Fibroblast of skin of back (primary cell): ENCODE results near the gene MYBBP1A.

Source experiments
- DNase-seq: peaks from one replicate; pipeline ENCODE4 v3.0.0-alpha.2; 2013

Gene MYBBP1A

GRCh38 chr17:4515501-4515900 lies 39.7 kb downstream of the MYBBP1A start:
- DNase-seq: no peak

DNA sequence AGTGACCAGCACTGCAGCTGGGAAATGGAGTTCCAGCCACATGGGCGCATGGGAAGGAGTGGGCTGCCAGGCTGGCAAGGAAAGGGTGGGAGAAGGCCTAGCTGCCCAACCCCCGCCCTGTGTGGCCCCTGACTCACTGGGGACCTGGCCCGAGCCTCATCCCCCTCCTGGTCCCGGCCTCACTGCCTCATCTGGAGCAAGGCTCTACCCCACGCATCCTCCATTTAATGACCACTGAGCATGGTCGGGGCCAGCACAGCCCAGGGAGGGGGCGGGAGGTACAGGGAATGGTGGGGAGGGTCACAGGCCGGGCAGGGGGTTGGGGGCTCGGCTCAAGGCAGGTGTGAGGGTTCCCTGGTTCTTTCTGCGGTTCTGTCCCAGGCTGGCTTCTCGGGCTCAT lies 40.4 kb downstream of the MYBBP1A start:
- no peak for DNase-seq

DNA sequence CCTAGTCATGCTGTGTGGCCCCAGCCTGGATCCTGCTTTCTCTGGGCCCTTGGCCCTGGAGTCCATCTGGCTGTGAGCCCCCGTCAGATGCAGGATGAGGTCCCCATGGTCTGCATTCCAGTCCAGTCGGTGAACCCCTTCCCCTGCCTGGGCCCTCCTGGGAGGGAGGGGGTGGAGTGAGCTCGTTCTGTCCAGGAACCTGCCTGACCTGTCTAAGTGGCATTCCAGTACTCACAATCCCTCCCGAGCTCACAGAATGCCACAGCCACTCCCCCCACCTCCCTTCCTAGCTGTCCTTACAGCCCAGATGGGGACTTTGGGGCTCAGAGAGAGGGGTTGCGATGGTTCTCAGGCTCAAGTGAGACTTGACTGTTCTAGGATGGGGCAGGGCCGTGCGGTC lies 41.0 kb downstream of the MYBBP1A start:
- DNase-seq: no peak

- DNase-seq: no peak
Observed at GRCh38 chr17:4513113-4514032, 41.8 kb downstream of the MYBBP1A start.

DNA sequence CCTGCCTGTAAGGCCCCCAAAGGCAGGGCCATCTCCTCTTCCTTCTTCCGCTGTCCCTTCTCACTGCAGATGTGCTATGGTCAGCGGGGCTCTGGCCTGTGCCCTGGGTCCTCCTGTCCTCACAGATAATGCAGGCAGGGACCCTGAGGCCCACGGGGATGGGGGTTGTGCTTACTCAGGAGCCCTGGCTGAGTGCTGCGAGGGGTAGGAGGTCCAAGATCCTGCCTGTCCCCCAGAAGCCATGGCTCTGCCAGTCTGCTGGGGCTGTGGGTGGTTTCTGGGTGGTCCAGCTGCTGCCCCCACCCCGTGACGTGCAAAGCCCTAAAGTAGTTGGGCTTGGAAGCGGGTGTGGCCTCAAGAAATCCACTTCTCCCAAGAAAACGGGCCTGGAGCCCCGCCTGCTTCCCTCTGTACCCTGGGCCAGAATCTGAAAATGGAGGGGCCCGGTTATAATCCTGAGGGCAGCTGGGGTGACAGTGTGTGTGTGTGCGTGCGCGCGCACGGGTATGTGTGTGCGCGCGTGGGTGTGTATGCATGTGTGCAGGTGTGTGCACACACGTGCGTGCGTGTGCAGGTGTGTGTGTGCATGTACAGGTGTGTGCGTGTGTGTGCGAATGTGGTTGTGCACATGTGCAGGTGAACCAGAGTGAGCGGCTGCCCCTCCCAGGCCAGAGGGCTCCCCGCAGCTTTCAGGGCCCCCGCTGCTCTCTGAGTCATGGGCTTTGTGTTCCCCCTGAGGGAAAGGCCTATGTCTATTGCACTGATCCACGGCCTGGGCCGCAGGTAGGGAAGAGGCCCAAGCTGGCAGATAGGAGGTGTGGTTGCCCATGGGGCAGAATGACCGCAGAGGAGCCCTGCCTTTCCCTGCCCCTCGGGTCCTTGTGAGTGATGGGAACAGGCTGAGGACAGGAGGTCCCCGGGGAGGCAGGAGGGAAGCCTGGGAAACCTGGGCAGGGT lies 42.8 kb downstream of the MYBBP1A start:
- no peak for DNase-seq

- no peak for DNase-seq
Observed at GRCh38 chr17:4511199-4511932, 43.8 kb downstream of the MYBBP1A start.

DNA sequence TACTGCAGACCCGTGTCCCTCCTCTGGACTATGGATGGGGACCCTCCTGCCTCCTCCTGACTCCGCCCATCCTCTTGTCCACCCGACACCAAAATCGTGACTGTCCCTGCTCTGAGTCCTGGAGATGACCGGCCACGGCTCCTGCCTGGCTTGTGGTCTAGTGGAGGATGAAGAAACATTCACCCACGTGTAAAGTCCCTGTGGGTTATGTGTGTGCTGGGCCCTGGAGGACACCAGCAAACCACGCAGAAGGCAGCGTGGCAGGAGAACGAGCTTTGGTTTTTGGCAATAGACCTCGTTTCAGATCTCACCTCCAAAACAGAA lies 44.6 kb downstream of the MYBBP1A start:
- no peak for DNase-seq

DNA sequence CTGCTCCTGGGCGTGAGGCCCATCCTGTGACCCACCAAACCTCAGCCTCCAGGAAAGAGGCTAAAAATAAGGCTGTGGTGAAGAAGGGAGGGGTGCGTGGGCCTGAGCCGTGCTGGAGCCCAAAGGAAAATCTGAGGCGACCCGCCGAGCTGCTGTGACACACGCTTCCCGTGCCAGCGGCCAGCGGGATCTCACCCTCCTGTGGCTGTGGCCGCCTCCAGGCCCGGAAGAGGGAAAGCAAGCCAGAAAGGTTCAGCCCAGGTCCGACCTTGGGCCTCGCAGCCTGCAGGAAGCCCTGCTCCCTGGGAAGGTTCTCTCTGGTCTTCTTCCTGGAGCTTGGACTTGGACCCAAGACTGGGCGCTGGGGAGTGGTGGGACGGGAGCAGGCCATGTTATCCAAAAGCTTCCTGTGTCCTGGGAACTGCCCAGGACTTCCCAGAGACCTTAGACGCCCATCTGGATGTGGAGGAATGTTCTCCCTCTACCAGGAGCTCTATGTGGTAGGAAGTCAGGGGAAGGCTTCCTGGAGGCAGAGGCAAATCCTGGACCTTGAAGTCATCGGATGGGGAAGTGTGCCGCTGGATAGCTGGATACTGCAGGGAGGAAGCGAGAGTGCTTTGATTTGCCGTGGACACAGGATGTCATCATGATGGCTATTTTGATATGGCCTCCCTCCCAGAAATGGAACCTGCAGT lies 45.1 kb downstream of the MYBBP1A start:
- no peak for DNase-seq

DNA sequence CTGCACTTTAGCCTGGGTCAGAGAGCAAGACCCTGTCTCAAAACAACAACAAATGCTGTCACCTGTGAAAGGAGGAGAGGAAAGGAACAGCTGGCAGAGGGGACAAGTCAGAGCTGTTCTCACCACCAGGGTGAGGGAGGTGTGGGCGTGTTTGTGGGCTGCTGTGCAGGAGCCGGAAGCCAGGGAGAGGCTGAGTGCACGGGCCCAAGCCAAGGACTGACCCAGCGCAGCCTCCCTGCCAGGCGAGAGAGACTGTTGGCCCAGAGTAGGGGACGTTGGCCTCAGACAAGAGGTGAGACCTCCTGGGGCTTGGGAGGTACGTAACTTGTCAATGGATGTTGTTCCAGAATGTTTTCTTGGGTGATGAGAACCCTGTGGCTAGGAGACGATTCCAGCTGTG lies 45.8 kb downstream of the MYBBP1A start:
- DNase-seq: no peak

DNA sequence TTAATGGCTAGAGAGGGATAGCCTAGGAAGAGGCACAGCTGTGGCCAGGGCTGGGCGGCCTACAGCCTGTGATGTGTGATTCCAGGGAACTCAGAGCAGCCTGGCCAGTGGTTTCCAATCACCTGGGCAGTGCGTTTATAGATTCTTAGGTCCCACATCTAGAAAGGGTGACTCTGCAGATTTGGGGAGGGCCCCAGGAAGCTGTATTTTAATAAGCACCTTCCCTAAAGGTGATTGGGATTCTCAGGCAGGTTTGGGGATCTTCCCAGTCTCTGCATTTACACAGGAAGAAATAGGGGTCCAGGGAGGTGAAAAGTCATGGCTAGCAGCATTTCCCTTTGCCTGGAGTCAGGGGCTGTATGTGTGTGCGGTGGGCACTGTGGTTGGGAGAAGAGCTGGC lies 47.0 kb downstream of the MYBBP1A start:
- no peak for DNase-seq

- no peak for DNase-seq
Observed at GRCh38 chr17:4507361-4508111, 47.6 kb downstream of the MYBBP1A start.

GRCh38 chr17:4506892-4507291 lies 48.3 kb downstream of the MYBBP1A start:
- DNase-seq: no peak

DNA sequence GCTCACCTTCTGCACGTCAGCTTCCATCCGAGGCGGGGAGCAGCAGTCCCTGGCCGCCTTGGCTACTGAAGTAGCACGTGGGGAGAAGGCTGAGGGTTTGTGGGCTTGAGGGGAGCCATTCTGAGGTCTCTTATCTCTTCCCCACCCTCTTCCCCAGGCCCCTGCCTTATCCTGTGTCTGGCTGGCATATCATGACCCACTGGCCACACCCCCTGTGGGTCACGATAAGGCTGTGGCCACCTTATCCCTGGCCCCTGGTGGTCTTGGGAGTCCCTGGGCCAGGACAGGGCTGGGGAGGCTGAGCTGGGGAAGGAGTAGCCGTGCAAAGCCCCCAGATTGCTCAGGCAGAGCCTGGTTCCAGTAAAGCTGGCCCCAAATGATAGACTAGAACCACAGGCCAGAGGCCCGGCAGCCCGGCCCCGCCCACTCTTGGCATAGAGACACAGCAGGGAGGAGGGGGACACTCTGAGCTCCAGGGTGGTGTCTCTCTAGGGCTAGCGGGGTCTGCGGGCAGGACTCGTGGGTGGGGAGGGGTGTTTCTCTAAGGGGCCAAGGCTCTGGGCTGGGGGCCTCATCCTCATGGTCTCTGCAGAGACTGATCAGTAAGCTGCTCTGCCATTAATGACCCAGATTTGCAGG lies 48.9 kb downstream of the MYBBP1A start:
- no peak for DNase-seq

- DNase-seq: no peak
Observed at GRCh38 chr17:4505187-4505586, 50.0 kb downstream of the MYBBP1A start.

GRCh38 chr17:4504188-4504587 lies 51.0 kb downstream of the MYBBP1A start:
- no peak for DNase-seq

DNA sequence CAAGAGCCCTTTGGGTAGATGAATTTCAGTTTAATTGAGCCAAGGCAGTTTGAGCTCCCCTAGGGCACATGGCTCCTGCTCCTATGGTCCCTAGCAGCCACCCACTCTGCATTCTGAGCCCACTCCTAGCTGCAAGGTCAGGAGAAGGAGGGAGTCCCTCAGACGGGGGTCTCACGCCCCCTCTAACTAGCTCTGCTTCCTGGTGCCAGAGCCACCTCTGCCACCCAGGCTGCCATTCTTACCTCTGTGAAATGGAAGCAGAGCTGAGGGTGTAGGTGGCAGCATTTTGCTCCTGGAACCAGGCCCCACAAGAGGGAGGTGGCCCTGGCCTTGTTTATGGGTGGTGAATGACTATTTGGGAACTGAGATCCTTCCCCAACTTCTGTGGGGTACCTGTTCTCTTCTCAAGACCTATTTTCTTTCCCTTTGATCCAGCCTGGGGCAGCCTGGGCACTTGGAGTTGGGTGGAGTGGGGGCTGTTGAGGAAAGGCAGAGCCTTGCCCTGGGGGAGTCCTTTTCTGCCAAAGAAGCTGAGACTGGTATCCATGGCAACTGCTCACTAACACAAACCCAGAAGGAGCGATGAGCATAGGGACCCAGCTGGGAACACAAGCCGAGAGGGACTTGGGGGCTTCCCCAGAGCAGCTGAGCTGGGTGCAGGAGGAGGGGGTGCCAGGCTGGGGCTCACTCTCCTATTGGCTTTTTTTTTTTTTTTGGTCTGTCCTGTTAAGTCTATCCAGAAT lies 51.7 kb downstream of the MYBBP1A start:
- DNase-seq: no peak

GRCh38 chr17:4502466-4503154 lies 52.6 kb downstream of the MYBBP1A start:
- no peak for DNase-seq

DNA sequence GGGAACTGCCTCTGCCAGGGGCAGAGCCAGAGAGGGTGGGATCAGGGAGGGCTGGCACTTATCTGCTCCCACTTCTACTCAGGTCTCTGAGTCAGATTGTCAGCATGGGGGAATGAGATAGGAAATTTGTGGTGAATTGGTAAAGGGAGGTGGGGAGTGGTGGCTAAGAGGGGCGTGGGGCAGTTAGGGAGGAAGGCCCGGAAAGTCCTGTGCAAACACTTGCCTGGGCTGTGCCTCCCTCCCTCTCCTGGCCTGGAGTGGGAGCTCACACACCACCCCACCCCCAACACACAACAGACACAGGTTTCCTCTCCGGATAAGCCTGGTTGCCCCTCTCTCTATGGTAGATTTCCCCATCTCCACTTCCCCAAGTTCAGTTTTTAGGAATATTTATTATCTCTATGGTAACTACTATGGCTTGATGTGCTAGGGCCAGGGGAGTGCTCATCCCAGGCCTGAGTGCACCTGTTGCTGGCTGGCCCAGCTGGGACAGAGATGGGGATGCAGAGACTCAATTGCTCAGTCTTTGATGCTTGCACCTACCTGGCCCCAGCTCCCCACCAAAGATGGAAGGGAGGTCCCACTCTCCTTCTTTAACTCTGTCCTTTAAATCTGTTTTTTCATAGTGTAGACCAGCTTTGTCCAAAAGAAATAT lies 53.8 kb downstream of the MYBBP1A start:
- no peak for DNase-seq

DNA sequence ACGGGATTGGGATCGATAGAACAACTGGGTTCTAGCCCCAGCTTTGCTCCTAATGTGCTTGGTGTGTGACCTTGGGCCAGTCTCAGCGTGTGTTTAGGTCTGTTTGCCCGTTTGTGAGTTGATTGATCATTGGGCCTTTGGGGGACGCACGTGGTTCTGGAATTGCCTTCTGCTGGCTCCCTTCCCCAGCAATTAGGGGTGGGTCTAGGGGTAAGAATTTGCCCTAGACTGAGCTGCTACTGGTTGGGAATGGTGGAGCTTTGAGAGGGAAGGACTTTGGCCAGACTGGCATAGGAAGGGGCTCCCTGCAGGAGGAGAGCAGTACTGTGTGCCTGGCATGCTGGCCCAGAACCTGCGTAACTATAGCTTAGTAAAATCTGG lies 55.0 kb downstream of the MYBBP1A start:
- no peak for DNase-seq
